ENCODE measurements around the gene CLEC2D. TPM values are rescaled to one million over a fixed set of nuclear protein-coding genes. Genes with fewer than 3 reads are reported as not detected.

Gene CLEC2D
- total RNA-seq, 2 donors from 2014 or later = 19.3 to 21.5 TPM

DNA sequence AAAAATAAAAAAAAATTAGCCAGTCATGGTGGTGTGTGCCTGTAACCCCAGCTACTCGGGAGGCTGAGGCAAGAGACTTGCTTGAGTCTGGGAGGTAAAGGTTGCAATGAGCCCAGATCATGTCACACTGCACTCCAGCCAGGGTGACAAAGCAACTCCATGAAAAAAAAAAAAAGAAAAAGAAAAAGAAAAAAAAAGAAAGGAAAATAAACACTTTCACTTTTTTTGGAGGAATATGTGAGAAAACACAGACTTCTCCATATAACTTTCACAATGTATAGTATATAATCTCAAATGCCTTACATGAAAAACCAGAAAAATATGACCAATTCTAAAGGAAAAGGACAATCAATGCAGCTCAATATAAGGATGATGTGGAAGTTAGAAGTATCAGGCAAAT is 54.5 kb downstream of the CLEC2D start:
- Mint-ChIP-seq H3K27ac (no peak overlapping the region), H3K27me3 (ENCODE audit: insufficient read depth) (no peaks in the 10 kb centered on the region), H3K9me3 (no peaks in the 10 kb centered on the region), H3K4me1 (peaks cover 13% of the 10 kb centered on the region), H3K4me3 (no peak overlapping the region), H3K36me3 (ENCODE audit: low read depth) (no peaks in the 10 kb centered on the region)
- H3K9ac ChIP-seq (ENCODE audit: extremely low read depth, low read length, poor library complexity, severe bottlenecking) = no peak overlapping the region
- H3K36me3 ChIP-seq (ENCODE audit: control insufficient read depth, insufficient read depth, low read length) = no peaks in the 10 kb centered on the region
- no peak for DNase-seq
- TF ChIP-seq, protein P1, sequence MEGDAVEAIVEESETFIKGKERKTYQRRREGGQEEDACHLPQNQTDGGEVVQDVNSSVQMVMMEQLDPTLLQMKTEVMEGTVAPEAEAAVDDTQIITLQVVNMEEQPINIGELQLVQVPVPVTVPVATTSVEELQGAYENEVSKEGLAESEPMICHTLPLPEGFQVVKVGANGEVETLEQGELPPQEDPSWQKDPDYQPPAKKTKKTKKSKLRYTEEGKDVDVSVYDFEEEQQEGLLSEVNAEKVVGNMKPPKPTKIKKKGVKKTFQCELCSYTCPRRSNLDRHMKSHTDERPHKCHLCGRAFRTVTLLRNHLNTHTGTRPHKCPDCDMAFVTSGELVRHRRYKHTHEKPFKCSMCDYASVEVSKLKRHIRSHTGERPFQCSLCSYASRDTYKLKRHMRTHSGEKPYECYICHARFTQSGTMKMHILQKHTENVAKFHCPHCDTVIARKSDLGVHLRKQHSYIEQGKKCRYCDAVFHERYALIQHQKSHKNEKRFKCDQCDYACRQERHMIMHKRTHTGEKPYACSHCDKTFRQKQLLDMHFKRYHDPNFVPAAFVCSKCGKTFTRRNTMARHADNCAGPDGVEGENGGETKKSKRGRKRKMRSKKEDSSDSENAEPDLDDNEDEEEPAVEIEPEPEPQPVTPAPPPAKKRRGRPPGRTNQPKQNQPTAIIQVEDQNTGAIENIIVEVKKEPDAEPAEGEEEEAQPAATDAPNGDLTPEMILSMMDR (conservative IDR thresholded peaks at IDR 0.05) = no peak
- no peaks in the 10 kb centered on the region for H3K9me3 ChIP-seq (ENCODE audit: control insufficient read depth, low read length)
- H3K27ac ChIP-seq (ENCODE audit: low read depth, low read length) = no peak overlapping the region
- no peak overlapping the region for H3K4me3 ChIP-seq (ENCODE audit: low read length)
- H3K27me3 ChIP-seq (ENCODE audit: control insufficient read depth, insufficient read depth, low read length, poor library complexity, severe bottlenecking) = no peaks in the 10 kb centered on the region
- 80% methylated on average over 1 of the region's 1 CpG; no CpG with 5 or more reads in 1 of the 2 experiments for WGBS, 2 experiments (ENCODE audit: insufficient coverage in 1 of 2, insufficient read length in 1 of 2)
- no peaks in the 10 kb centered on the region for H3K4me1 ChIP-seq (ENCODE audit: control insufficient read depth, insufficient read depth, low read length)

DNA sequence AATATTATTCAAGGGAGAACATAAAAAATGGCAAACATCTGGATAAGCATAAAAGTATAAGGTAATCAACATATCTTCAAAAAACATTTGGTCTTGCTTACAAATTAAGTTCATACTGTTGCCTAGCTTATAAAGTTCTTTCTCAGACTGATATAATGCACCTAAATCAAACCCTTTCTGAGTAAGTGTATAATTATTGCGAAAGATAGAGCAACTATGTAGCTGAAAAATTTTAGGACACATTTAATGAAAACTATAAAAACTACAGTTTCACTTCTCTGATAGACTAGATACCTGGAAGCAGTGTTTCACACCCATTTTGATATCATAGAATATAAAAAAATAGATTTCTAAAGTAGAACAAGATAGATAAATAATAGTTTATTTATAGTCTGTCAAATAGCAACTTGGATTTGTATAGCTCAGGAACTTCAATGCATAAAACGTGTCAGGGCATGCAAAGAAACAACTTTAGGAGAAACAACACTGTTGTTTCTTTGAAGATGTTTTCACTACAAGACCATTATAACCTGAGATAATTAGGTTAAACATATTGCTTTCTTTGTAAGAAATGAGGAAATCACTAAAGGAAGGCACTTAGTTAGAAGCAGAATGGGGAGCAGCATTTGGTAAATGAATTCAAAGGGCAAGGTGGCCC is 55.8 kb downstream of the CLEC2D start:
- H3K9ac ChIP-seq (ENCODE audit: extremely low read depth, low read length, poor library complexity, severe bottlenecking) = no peak overlapping the region
- H3K4me1 ChIP-seq (ENCODE audit: control insufficient read depth, insufficient read depth, low read length) = no peaks in the 10 kb centered on the region
- peaks cover 13% of the 10 kb centered on the region for H3K4me1 Mint-ChIP-seq
- no peaks in the 10 kb centered on the region for H3K27me3 ChIP-seq (ENCODE audit: control insufficient read depth, insufficient read depth, low read length, poor library complexity, severe bottlenecking)
- no peak overlapping the region for H3K27ac ChIP-seq (ENCODE audit: low read depth, low read length)
- H3K4me3 Mint-ChIP-seq = no peak overlapping the region
- WGBS, 2 experiments (ENCODE audit: insufficient coverage in 1 of 2, insufficient read length in 1 of 2) = 42 to 100% methylated on average over 1 to 2 of the region's 2 CpGs
- no peaks in the 10 kb centered on the region for H3K9me3 ChIP-seq (ENCODE audit: control insufficient read depth, low read length)
- H3K4me3 ChIP-seq (ENCODE audit: low read length) = no peak overlapping the region
- no peaks in the 10 kb centered on the region for H3K9me3 Mint-ChIP-seq
- H3K27me3 Mint-ChIP-seq (ENCODE audit: insufficient read depth) = no peaks in the 10 kb centered on the region
- no peak for DNase-seq
- H3K36me3 Mint-ChIP-seq (ENCODE audit: low read depth) = no peaks in the 10 kb centered on the region
- no peaks in the 10 kb centered on the region for H3K36me3 ChIP-seq (ENCODE audit: control insufficient read depth, insufficient read depth, low read length)
- TF ChIP-seq, protein P1 (conservative IDR thresholded peaks at IDR 0.05) = no peak
- no peak overlapping the region for H3K27ac Mint-ChIP-seq

DNA sequence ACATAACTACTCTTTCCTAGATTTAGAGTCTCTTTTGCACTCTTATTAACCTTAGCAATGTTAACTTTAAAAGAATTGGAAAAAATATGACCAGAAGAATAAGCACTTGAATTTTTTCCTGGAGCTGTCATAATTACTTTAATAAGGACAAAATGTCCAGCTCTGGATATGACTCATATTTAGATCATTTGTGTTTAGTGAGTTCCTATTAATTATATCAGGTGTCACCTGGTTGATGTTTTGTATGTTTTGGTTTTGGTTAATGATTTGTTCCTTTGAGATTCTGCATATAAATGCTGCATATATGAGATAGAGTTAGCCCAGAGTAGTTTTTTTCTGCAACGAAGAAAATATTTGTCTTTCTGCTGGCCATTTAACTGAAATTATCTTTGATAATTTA is 58.3 kb downstream of the CLEC2D start:
- Histone ChIP-seq H3K27ac (ENCODE audit: low read depth, low read length) (no peak overlapping the region), H3K36me3 (ENCODE audit: control insufficient read depth, insufficient read depth, low read length) (no peaks in the 10 kb centered on the region), H3K9me3 (ENCODE audit: control insufficient read depth, low read length) (no peaks in the 10 kb centered on the region), H3K4me3 (ENCODE audit: low read length) (no peak overlapping the region), H3K4me1 (ENCODE audit: control insufficient read depth, insufficient read depth, low read length) (no peaks in the 10 kb centered on the region), H3K27me3 (ENCODE audit: control insufficient read depth, insufficient read depth, low read length, poor library complexity, severe bottlenecking) (no peaks in the 10 kb centered on the region), H3K9ac (ENCODE audit: extremely low read depth, low read length, poor library complexity, severe bottlenecking) (no peak overlapping the region)
- Mint-ChIP-seq H3K9me3 (no peaks in the 10 kb centered on the region), H3K36me3 (ENCODE audit: low read depth) (no peaks in the 10 kb centered on the region), H3K27ac (no peak overlapping the region), H3K4me1 (no peaks in the 10 kb centered on the region), H3K4me3 (no peak overlapping the region), H3K27me3 (ENCODE audit: insufficient read depth) (no peaks in the 10 kb centered on the region)
- no peak for DNase-seq
- TF ChIP-seq, protein P1 (conservative IDR thresholded peaks at IDR 0.05) = no peak
- WGBS, 2 experiments (ENCODE audit: insufficient coverage in 1 of 2, insufficient read length in 1 of 2) = 100% methylated on average over 1 of the region's 1 CpG; no CpG with 5 or more reads in 1 of the 2 experiments
